ENCODE results near the gene MBD3. TPM values are rescaled to one million over a fixed set of nuclear protein-coding genes. Genes with fewer than 3 reads are reported as not detected.

Gene MBD3
- total and polyA plus RNA-seq, 4 donors = 12.4 to 57.6 (median 50.2) TPM

DNA sequence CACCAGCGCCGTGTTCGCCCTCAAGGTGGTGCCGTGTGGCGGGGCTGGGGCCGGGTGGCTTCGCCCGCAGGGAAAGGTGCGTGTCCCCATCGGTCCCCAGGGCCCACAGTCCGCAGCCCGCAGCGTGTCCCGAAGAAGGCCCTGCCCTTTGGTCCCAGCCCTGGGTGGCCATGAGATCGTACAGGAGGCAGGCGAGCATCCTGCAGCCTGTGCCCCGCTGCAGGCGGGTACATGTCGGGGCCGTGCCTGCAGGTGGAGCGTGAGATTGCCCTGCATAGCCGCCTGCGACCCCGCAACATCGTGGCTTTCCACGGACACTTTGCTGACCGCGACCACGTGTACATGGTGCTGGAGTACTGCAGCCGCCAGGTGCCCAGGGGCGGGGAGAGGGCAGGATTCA, 67.3 kb downstream of the MBD3 start:
- no peak for DNase-seq (ENCODE audit: low spot score)
- H3K4me1 ChIP-seq (ENCODE audit: control insufficient read depth in 4 of 4, insufficient read depth in 4 of 4, low read length in 3 of 4) = peaks cover 0 to 5% (median 2%) of the 10 kb centered on the region in 4 donors
- H3K27me3 ChIP-seq (ENCODE audit: control insufficient read depth in 4 of 4, insufficient read depth in 4 of 4, low read length in 3 of 4) = peaks cover 0 to 26% (median 7%) of the 10 kb centered on the region in 4 donors
- H3K4me3 ChIP-seq (ENCODE audit: low read depth in 1 of 3, low read length in 3 of 3) = no peak overlapping the region
- no peak overlapping the region for H3K9ac ChIP-seq (ENCODE audit: low read depth in 1 of 2, low read length in 2 of 2)
- H3K36me3 ChIP-seq (ENCODE audit: control insufficient read depth in 4 of 4, insufficient read depth in 3 of 4, low read depth in 1 of 4, low read length in 3 of 4) = no peaks in the 10 kb centered on the region
- TF ChIP-seq TAF1 (conservative IDR thresholded peaks at IDR 0.05) = no peak
- TF ChIP-seq, protein P1, sequence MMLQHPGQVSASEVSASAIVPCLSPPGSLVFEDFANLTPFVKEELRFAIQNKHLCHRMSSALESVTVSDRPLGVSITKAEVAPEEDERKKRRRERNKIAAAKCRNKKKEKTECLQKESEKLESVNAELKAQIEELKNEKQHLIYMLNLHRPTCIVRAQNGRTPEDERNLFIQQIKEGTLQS (IDR thresholded peaks at IDR 0.05) = no peak
- TF ChIP-seq, protein P2, sequence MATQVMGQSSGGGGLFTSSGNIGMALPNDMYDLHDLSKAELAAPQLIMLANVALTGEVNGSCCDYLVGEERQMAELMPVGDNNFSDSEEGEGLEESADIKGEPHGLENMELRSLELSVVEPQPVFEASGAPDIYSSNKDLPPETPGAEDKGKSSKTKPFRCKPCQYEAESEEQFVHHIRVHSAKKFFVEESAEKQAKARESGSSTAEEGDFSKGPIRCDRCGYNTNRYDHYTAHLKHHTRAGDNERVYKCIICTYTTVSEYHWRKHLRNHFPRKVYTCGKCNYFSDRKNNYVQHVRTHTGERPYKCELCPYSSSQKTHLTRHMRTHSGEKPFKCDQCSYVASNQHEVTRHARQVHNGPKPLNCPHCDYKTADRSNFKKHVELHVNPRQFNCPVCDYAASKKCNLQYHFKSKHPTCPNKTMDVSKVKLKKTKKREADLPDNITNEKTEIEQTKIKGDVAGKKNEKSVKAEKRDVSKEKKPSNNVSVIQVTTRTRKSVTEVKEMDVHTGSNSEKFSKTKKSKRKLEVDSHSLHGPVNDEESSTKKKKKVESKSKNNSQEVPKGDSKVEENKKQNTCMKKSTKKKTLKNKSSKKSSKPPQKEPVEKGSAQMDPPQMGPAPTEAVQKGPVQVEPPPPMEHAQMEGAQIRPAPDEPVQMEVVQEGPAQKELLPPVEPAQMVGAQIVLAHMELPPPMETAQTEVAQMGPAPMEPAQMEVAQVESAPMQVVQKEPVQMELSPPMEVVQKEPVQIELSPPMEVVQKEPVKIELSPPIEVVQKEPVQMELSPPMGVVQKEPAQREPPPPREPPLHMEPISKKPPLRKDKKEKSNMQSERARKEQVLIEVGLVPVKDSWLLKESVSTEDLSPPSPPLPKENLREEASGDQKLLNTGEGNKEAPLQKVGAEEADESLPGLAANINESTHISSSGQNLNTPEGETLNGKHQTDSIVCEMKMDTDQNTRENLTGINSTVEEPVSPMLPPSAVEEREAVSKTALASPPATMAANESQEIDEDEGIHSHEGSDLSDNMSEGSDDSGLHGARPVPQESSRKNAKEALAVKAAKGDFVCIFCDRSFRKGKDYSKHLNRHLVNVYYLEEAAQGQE (IDR thresholded peaks at IDR 0.05) = no peak
- TF ChIP-seq, protein P3, sequence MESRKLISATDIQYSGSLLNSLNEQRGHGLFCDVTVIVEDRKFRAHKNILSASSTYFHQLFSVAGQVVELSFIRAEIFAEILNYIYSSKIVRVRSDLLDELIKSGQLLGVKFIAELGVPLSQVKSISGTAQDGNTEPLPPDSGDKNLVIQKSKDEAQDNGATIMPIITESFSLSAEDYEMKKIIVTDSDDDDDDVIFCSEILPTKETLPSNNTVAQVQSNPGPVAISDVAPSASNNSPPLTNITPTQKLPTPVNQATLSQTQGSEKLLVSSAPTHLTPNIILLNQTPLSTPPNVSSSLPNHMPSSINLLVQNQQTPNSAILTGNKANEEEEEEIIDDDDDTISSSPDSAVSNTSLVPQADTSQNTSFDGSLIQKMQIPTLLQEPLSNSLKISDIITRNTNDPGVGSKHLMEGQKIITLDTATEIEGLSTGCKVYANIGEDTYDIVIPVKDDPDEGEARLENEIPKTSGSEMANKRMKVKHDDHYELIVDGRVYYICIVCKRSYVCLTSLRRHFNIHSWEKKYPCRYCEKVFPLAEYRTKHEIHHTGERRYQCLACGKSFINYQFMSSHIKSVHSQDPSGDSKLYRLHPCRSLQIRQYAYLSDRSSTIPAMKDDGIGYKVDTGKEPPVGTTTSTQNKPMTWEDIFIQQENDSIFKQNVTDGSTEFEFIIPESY (IDR thresholded peaks at IDR 0.05) = no peak
- TF ChIP-seq, protein P4, sequence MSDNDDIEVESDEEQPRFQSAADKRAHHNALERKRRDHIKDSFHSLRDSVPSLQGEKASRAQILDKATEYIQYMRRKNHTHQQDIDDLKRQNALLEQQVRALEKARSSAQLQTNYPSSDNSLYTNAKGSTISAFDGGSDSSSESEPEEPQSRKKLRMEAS (IDR thresholded peaks at IDR 0.05) = no peak
- TF ChIP-seq GABPA (IDR thresholded peaks at IDR 0.05 in 1 of 2, conservative IDR thresholded peaks at IDR 0.05 in 1 of 2) = no peak
- no peak for TF ChIP-seq HNF4A (conservative IDR thresholded peaks at IDR 0.05)
- no peak for TF ChIP-seq NR2F2 (IDR thresholded peaks at IDR 0.05)
- TF ChIP-seq FOXA1 (IDR thresholded peaks at IDR 0.05) = no peak
- TF ChIP-seq RXRA (IDR thresholded peaks at IDR 0.05) = no peak
- no peak for TF ChIP-seq FOXA2 (IDR thresholded peaks at IDR 0.05)
- TF ChIP-seq EGR1 (IDR thresholded peaks at IDR 0.05; ENCODE audit: low read depth in 2 of 2) = no peak
- TF ChIP-seq JUND (IDR thresholded peaks at IDR 0.05) = no peak
- TF ChIP-seq YY1 (IDR thresholded peaks at IDR 0.05) = no peak
- H3K27ac ChIP-seq (ENCODE audit: low read depth in 1 of 2, low read length in 2 of 2) = no peak overlapping the region
- 67% methylated on average over 31 of the region's 31 CpGs for WGBS
- no peaks in the 10 kb centered on the region for H3K9me3 ChIP-seq (ENCODE audit: control insufficient read depth in 4 of 4, low read length in 3 of 4)

DNA sequence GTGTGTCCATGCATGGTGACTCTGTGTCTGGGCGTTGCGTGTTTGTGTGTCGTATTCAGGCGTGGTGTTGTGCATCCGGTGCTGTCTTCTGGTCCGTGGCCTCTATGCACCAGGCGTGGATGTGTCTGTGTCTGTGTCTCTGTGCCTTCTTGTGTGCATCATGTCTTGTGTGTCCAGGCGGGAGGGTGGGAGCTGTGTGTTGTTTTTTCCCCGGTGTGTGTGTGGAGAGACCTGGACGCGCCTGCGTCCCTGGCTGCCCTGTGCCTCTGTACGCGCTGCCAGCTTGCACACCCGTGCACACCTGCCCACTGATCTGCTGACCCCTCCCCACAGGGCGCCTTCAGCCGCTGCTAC, 67.7 kb downstream of the MBD3 start:
- no peaks in the 10 kb centered on the region for H3K36me3 ChIP-seq (ENCODE audit: control insufficient read depth in 4 of 4, insufficient read depth in 3 of 4, low read depth in 1 of 4, low read length in 3 of 4)
- peaks cover 0 to 26% (median 7%) of the 10 kb centered on the region in 4 donors for H3K27me3 ChIP-seq (ENCODE audit: control insufficient read depth in 4 of 4, insufficient read depth in 4 of 4, low read length in 3 of 4)

More for the DNA sequence above, 67.7 kb downstream of the MBD3 start:
- no peak for DNase-seq (ENCODE audit: low spot score)
- H3K4me3 ChIP-seq (ENCODE audit: low read depth in 1 of 3, low read length in 3 of 3) = no peak overlapping the region
- WGBS = 62% methylated on average over 17 of the region's 17 CpGs
- H3K4me1 ChIP-seq (ENCODE audit: control insufficient read depth in 4 of 4, insufficient read depth in 4 of 4, low read length in 3 of 4) = peaks cover 0 to 5% (median 2%) of the 10 kb centered on the region in 4 donors
- H3K9me3 ChIP-seq (ENCODE audit: control insufficient read depth in 4 of 4, low read length in 3 of 4) = no peaks in the 10 kb centered on the region
- no peak for TF ChIP-seq SP1 (IDR thresholded peaks at IDR 0.05)
- TF ChIP-seq, protein P1 (IDR thresholded peaks at IDR 0.05) = no peak
- TF ChIP-seq TAF1 (conservative IDR thresholded peaks at IDR 0.05) = no peak
- no peak for TF ChIP-seq RXRA (IDR thresholded peaks at IDR 0.05)
- no peak for TF ChIP-seq YY1 (IDR thresholded peaks at IDR 0.05)
- no peak overlapping the region for H3K27ac ChIP-seq (ENCODE audit: low read depth in 1 of 2, low read length in 2 of 2)
- H3K9ac ChIP-seq (ENCODE audit: low read depth in 1 of 2, low read length in 2 of 2) = no peak overlapping the region
